Raji (cell line): ENCODE results near the gene EVI5.

Experiments
- POLR2A ChIP-seq: IDR thresholded peaks from 2 replicates; pipeline ENCODE4 v1.6.1; 2011; ENCODE audit warnings: low read depth, low read length, control low read depth; ENCODE audit not compliant: insufficient read depth

EVI5 gene

DNA sequence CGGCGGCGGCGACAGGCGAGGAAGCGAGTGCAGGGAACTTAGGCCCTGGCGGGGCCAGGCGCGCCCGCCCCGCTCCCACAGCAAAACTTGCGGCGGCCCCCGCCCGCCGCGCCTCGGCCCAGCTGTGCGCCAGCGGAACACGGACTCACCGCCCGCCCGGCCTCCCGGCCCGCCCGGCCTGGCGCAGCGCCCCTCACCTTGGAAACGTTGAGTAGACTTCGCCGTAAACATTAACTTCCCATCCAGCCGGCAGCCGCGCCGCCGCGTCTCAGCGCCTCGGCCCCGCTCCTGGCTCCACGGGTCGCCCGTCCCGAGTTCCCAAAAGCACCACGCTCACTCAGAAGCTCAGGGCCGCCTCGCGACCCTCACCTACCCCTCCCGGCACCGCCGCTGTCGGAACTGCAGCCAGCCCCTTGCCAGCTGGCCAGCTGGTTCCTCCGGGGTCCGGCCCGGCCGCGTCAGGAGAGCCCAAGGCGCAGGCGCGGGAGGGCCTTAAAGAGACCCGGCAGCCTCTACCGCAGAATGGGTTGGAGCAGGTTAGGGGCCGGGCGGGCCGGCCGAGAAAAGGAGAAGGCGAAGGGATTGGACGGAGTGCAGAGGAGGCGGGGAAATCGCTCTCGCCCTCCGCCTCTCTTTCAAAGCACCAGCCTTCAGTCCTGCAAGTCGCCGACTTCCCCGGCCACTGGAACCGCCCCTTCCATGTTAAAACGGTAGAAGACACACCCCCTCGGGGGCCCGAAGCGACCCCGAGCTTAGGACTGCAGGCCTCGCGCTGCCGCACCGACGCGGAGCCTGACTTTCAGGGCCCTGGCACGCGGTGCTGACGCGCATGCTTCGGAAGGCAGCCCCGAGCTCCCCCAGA is at the start of gene EVI5:
TSS of gene EVI5 (minus strand) at position 470 of the 862 bp plus-strand sequence. CDS start 48,562 bp downstream, outside the sequence.
- TF ChIP-seq POLR2A, result peak; percentile 70

DNA sequence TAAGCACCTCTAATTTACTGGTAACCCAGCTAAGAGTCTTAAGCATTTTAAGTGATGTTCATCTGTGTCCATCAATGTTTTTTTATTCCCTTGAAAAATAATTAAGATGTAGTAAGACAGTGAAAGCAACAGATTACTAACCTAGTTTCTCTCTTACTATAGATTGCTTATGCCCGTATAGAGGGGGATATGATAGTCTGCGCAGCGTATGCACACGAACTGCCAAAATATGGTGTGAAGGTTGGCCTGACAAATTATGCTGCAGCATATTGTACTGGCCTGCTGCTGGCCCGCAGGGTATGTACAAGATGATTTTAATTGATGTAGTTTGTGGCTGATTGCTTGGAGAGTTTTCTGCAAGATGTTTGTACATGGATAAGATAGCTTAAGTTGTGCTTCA is 49.7 kb upstream of the EVI5 start:
- no peak for TF ChIP-seq POLR2A

DNA sequence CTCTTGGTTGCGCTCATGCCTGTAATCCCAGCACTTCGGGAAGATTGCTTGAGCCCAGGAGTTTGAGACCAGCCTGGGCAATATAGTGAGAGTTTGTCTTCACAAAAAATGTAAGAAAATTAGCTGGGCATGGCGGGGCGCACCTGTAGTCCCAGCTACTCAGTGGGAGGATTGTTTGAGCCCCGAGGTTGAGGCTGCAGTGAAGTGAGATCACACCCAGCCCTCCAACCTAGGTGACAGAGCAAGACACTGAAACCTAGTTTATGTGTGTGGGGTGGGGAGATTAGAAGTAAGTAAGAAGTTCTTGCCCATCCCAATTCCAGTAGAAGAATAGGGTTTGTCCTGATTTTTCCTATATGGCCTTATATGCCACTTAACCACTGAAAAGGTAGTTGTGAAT is 48.9 kb upstream of the EVI5 start:
- TF ChIP-seq POLR2A, result no peak

DNA sequence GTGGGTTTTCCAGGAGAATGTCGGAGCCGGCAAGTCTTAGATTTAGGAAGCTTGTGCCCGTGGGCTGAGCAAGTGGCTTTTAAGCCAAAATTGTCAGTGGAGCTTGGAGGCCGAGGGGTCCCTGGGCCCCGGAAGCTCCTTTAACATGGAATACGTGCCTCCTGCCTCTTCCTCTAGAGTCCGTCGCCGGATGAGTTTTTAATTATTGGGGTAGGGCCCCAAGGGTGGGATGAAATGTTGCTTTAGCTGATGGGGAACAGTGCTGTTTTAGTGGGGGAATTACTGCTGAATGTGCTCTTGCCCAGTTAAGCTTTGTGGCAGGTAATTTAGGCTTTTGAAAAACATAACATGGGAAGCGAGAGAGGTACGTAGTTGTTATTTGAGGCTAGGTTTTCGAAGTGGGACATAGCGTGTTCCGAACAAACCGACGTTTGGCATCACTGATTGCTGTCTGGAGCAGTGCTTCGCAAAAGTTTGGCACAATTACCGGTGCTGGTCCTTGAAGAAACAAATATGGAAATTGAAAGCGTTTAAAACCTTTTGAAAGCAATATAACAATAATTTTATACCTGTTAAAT is 47.7 kb upstream of the EVI5 start:
- no peak for TF ChIP-seq POLR2A

DNA sequence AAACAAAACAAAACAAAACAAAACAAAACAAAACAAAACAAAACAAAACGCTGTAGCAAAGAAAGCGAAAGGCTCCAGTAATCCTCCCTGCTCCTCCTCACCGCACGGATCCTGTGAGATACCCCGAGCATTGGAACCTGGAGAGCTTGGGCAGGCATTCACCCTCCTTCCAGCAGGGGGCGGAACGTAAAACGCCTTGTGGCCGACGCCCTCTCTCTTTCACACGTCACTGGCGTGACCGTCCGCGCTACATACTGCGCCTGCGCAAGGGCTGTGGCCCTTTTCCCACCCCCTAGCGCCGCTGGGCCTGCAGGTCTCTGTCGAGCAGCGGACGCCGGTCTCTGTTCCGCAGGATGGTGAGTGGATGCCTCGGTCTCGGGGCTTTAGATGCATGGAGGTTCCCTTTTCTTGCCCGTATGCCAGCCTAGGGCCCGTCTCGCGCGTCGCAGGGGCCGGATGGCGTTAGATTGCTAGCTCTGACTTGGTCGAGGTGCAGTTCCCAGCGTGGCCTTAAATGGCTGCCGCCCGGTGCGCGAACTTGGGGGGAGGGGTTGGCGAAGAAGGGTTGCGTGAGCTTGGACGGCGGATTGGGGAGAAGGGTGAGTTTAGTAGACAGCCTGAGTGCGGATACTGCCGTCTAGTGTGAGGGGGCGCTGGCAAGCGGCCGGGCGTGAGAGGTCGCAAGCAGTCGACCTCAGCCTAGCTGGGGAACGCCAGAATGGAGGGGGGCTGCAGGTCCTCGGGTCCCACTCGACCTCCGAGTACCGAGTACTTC is 47.0 kb upstream of the EVI5 start, which contains the start of gene RPL5:
TSS of gene RPL5 (plus strand) at position 279 of the 775 bp plus-strand sequence. CDS start at position 354, 75 bp downstream.
- peak; percentile 100 for TF ChIP-seq POLR2A

DNA sequence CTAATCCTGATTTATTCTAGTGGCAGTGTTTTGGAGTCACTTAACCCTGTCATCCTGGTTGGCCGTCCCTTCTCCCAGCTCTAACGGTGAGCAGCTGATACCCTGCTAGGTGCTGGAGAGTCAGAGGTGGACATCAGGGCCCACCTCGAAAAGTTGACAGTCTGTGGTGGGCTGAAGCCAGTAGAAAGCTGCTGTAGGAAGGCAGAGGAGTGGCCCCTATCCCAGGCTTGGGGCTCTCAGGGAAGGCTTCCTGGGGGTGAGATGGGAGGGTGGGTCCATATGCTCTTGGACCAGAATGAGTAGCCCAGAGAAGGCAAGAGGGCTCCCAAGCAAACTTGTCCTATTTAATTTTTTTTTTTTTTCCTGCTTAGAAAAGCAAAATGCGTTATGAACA is 46.5 kb upstream of the EVI5 start:
- no peak for TF ChIP-seq POLR2A

DNA sequence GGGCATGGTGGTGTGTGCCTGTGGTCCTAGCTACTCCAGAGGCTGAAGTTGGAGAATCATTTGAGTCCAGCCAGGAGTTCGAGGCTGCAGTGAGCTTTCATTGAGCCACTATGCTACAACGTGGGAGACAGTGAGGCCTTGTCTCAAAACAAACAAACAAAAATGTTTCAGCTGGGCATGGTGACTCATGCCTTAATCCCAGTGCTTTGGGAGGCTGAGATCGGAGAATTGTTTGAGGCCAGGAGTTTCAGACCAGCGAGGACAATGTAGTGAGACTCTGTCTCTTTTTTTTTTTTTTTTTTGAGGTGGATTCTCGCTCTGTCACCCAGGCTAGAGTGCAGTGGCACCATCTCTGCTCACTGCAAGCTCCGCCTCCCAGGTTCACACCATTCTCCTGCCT is 41.9 kb upstream of the EVI5 start:
- no peak for TF ChIP-seq POLR2A

DNA sequence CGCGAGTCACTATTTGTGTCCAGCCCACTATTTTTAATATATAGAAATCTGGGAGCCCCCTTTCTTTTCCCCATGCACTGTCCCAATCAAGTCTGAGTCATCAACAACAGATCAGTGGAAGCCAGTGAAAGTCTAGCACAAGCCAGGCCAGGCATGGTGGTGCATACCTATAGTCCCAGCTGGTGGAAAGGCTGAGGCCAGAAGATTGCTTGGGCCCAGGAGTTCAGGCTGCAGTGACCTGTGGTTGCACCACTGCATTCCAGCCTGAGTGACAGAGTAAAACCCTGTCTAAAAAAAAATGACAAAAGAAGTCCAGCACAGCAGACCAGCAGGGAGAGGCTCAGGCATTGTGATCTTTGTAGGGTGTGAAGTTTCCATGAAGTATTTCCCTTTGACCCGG is 38.0 kb upstream of the EVI5 start:
- no peak for TF ChIP-seq POLR2A

DNA sequence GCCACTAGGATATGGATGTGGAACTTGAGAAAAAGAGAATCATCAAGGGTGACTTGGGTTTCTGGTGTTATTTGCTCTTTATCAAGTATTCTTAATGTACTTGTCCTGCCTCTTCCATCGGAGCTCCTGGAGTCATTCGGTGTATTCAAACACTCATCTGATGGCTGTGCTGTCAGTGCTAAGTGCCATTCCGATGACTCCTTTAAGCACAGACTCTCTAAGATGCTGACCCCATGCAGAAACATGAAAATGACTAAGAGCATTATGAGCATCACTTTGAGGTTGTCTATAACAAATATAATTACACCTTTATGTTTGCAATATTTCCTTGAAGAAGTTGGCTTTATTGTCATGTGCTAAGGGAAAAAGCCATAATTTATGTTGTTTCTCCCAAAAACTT is 35.6 kb upstream of the EVI5 start:
- TF ChIP-seq POLR2A, result no peak

DNA sequence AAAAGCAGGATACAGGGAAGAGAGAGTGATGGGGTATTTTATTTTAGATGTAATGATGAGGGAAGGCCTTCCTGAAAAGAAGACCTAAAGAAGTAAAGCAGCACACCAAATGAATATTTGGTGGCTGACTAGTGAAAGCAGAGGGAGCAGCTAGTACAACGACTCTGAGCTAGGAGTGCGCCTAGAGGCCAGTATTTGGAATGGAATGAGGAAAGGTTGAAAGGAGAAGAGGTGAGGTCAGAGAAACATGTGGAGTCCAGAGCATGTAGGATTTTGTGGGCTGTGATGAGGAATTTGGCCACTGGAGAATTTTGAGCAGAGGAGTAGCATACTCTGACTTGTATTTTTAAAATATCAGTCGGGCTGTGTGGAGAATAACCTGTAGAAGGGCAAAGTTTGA is 35.1 kb upstream of the EVI5 start:
- no peak for TF ChIP-seq POLR2A

DNA sequence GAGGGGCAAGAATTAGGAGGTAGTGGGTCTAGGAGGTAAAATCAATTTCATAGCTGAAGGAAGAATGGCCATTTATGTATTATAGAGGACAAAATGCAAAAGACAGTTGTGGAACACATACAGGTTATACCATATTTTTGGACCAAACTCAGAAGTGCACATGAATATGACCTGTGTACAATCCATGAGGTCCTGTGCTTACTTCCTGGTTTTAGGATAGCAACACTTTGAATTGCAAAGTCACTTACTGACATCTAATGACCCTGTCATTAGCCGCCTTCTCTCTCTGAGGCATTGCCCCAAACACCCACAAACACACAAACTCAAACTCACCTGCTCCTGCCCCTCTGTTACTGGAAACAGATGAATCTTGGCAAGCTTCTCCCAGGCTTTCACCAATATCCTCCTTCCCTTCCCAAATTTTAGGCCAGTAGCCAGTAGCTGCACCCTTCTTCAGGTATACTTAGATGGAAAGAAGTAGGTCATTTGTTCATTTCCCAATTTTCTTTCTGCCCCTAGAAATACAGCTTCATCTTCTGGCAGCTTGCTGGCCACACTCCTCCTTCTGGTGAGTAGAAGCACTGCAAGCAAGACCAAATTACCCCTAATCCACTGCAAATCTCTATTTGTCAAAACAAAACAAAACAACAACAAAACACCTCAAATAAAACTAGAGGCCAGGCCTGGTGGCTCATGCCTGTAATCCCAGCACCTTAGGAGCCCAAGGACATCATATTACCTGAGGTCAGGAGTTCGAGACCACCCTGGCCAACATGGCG is 33.3 kb upstream of the EVI5 start:
- TF ChIP-seq POLR2A, result no peak

DNA sequence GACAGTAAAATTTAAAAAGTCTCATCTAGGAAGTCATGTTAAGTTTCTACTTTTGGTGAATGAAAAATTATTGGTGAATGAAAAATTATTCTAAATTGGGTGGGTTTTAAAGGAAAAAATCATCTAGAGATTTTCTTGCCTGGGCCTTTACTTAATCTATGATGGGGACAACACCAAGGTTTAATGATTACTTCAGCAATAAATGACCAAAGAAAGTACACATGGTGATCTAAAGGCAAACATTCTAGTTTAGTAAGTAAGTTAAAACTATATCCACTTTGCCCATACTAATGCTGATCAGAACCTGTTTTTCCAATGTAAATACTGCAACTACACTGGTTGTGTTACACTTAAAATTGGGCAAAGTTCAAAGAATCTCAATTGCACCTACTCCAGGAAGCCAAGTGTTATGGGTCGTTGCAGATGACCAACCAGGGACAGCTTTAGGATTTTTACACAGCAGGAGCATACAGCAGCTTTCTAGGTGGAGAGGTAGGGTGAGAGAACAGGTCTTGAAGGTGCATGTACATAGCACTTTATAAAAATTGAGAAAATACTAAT is 32.3 kb upstream of the EVI5 start:
- no peak for TF ChIP-seq POLR2A

DNA sequence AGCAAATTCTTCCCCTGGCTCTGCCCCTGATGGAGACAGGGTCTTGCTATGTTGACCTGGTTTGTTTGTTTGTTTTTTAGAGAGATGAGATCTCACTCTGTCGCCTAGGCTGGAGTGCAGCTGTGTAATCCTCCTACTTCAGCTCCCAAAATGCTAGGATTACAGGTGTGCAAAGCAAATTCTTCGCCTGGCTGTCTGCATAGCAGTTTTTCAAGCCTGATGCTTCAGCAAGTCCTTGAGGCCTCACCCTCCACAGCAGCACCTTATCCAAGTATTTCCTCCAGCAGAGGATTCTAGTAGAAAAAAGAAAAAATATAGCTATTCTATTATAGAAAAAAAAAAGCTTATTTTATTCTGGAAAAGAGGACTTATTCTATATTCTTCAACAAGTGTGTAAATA is 31.8 kb upstream of the EVI5 start:
- TF ChIP-seq POLR2A, result no peak

DNA sequence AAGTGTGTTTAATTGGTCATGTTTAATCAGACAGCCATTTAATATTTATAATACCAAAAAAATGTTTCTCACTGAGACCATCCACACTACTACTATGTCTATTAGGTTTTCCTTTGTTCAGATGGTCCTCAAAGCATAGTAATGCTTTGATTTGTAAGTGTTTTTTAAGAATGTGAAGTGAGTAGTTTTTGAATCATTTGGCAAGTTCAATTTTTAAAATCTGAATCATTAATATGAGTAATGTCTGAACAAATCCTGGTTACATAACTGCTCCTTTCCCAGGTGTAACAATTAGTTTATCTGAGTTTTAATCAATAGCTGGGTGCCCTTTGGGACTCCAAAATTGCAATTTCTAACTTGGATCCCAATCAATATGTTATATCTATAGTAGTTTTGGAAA is 23.5 kb upstream of the EVI5 start:
- TF ChIP-seq POLR2A, result no peak

DNA sequence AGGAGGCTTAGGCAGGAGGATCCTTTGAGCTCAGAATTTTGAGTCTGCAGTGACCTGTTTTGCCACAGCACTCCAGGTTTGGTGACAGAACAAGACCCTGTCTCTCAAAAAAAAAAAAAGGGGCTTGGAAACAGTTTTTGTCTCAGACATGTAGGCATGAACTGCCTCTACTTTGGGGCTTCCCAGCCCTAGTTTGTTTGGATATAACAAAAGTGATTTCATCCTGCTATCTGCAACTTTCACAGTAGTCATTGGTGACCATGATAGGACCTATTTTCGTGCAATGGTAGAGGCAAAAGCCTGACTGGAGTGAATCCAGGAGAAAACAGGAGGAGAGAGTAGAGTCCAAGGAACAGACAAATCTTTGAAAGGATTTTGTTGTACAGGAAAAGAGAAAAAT is 20.3 kb upstream of the EVI5 start:
- no peak for TF ChIP-seq POLR2A
